HG03064 (cell line): ENCODE measurements around the gene RGL2.
"Not testable (repeated sequence)": the region's sequence is repeated elsewhere in the genome, so short reads cannot be mapped to it uniquely, and the experiment has no call there.

ENCODE experiments used
- ATAC-seq: cut with Tn5 transposase; IDR thresholded peaks from one replicate; pipeline ENCODE4 v1.9.1; 2021; ENCODE audit warnings: low read depth; ENCODE audit not compliant: unreplicated experiment

Gene RGL2

DNA sequence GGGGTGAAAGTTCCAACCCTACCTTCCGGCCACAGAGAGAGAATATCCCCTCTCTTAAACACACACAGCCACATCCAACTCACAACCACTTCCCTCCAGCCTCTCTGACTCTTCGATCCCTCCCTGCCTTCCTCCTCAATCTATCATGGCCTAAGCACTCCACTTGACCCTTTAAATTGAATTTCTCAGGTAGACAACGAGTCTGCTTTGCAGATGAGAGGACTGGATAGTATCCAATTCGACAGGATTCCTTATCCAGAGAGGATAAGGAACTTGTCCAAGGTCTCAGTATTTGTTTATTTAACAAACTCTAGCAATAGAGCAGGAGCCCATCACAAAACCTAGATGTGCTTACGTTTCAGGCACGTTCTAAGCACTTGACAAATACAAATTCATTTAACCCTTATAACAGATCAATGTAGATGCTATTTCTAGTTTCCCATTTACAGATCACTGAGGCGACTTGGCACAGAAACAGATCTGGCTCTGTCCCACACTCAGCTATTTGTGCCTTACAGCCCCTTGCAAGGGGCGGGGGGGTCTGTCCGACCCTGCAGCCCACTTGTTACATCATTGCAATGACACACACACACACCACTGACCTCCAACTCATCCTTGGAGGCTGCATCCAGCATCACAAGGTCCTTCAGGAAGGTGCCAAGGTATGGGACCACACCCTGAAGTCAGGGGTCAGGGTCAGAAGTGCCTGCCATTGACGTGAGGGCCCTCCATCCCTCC is 4.5 kb downstream of the RGL2 start:
- no peak for ATAC-seq

DNA sequence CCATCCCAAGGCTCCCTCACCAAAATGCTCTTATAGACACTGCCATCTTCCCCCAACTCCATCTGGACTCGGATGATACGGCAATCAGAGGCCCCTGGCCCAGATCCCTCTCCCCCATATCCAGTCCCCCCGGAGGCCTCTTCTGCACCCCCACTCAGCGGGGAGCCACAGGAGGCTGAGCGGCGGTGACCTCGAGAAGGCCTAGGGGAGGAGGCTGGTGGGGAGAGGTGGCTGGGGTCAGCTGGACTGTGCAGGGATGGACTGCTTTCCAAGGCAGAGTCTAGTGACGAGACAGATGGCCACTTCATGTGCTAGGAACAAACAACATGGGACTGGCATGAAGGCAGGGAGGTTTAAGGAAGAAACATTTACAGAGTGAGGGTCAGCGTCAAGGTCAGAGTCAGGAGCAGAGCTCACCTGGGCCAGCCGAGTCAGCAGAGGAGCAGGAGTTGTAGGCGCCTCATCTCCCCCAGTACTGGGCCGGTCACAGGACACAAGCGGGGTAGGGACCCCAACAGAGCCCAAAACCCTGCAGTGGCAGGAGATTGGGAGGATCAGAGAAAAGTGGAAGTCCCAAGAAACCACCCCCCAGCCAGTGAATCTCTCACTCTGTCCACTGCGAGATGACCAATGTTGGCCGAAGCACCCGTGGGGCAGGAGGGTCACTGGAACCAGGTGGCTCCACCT is 5.6 kb downstream of the RGL2 start:
- ATAC-seq, result no peak

DNA sequence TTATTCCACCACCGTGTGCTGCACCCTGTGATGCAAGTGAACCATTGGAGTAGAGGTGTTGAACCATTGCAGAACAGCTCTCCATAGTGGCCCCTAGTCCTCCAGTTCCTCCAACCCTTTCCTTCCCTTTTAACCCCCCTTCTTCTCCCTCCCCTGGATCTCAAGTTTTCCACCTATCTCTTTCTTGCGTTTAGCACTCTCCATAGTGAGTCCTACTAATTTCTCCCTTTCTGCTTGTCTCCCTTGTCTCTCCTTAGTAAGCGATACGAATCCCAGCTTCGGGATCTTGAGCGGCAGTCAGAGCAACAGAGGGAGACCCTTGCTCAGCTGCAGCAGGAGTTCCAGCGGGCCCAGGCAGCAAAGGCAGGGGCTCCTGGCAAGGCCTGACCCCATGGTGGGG is 8.3 kb downstream of the RGL2 start:
- ATAC-seq, result no peak

DNA sequence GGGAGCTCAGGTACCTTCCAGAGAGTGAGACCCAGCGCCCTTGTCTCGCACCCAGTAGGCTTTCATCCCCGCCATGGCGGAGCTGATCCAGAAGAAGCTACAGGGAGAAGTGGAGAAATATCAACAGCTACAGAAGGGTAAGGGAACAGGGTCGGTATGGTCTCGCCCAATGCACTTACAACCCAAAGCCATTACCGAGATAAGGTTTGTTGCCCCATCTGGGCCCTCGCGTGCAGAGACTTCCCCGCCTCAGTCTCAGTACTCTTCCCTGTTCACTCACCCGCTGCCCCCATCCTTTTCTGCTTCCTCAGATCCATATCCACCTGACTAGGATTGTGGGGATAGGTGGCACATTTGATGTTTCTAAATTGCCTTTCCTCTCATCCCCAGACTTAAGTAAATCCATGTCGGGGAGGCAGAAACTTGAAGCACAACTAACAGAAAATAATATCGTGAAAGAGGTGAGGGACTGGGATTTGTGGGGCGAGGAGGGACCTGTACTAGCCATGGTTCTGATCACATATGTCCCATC is 8.9 kb downstream of the RGL2 start:
- no peak for ATAC-seq

DNA sequence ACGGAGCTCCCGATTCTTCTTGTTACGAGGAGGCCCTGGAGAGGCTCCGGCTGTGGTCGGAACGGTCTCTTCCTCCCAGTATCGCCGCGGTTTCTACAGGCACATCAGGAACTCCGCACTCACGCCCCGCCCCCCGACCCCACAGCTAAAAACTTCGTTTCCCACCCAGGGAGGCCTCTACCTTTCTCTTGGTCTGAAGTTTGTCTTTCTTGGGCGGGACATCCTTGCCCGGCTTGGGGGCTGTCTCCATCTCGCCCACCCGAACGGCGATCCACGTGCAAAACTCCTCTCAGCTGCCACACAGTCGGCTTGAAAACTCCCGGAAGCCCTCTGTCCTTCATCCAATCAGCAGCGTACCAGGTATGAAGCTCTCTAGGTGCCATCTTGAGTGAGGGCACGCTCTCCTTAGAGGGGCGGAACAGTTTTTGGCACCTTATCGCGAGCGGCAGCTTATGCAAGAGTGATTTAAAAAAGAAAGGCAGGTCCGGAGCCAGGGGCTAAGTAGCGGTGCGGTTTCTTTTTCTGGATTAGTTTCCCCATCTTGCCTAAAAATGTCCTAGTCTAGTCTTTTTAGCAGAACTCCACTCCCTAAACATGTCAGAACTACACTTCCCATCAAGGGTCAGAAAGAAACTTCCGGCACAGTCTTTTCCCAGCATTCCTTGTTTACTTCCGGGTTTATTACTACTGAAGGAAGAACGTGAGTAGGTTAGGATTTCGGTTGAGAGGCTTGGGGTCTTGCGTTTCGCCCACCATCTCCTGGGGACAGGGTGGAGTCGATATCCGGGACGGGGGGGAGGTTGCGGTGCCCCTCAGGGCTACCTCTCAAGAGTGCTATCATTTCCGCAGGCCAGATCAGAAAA is 9.6 kb downstream of the RGL2 start, which contains the start of the genes PFDN6 and WDR46:
PFDN6 (plus strand) TSS at position 681 of the 863 bp plus-strand sequence. CDS start 256 bp downstream, outside the sequence.
WDR46 (minus strand) TSS at position 319 of the 863 bp plus-strand sequence; CDS start at position 250, 69 bp downstream.
- peak; percentile 65 for ATAC-seq

DNA sequence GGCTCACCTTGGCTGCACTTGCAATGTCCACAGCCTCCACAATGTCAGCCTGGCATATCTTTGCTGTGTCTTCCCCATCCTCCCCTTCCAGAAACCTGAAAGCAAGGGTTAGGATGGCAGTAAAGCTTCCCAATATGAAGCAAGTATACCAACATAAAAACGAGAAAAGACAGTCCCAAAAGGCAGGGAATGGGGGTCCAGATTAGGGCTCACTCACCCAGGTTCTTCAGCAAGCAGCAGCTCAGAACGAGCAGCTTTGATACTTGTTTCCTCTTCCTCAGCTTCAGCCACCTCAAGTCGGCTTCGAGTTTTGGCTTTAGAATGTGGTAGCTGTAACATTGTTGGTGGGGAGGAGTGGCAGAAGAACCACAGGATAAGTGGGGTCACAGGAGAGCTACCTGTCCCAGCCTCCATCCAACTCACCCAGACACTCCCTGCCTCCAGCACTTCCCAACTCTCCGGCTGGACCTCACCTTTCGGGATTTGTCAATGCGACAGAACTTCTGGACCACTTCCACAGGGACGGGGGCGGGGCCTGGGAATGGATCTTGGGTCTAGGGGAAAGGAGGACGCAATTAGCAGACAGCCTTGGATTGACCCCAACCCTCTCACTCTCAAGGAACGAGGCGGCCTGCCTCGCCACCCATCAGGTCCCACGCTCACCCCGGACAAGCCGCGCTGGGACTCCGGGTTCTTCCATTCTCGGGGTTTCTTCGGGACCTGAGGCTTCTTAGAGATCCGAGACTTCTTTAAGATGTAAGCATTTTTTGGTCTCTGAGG is 10.4 kb downstream of the RGL2 start:
- no peak for ATAC-seq

DNA sequence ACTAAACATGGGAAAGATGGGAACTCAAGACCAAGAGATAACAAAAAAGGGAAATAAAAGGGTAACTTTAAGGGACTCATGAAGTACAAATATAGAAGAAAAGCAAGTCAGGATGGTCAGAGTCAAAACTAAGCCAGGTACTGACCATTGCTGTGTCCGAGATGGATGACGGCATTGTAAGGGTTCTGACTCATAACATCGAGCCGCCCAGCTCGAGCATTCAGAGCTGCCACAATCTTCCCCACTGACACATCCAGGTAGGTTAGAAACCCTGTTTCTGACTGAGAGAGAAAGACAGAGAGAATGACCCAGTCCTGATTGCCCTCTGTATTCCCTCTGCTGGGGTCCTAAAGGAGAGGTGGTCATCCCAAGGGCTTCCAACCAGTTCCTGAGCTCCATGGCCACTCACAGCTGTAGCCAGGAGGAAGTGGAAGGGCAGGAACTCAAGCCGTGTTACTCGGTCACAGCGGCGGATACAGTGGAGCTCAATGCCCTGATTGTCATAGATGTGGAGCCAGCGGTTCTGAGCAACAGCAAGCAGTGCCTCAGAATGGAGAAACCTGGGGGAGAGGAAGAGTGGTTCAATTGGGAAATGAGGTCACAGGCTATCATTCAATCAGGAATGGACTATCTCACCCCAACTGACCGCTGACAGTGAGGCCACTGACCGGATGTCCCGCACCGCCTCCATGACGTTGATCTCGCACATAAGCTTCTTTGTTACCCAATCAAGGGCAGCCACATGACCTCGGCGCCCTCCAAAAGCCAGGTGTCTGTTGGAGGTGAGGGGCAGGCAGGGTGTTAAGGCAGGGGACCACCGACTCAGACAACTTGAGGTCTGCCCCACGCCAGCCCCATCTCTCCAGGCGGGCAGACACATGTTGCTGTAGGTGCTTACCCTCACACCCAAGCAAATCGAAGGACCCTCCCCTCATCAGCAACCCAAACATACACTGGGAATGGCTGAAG is 11.5 kb downstream of the RGL2 start:
- no peak for ATAC-seq

DNA sequence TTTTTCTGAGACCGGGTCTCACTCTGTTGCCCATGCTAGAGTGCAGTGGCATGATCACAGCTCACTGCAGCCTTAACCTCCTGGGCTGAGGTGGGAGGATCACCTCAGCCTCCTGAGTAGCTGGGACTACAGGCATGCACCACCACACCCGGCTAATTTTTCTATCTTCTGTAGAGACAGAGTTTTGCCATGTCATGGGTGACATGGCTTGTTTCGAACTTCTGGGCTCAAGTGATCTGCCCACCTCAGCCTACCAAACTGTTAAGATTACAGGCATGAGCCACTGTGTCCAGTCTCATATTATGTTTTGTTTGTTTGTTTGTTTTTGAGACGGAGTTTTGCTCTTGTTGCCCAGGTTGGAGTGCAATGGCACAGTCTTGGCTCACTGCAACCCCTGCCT is 13.5 kb downstream of the RGL2 start:
- ATAC-seq, result not testable (repeated sequence)

DNA sequence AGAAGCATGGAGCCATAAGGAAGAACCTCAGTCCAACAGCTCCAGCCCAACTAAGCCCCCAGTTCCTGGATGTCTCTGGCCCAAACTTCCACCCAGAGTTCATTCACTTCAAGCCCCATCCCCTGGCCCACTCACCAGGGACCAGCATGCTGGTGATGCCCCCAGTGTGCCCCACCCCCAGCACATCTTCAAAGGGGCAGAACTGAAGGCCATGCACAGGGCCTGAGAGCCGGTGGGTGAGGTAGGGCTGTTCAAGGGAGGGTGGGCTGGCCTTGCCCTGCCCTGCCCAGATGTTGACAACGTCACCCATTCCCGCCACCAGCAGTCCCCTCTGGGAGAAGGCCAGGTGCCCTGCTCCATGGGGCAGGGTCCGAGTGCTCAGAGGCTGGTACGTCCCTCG is 18.2 kb downstream of the RGL2 start:
- ATAC-seq, result no peak

DNA sequence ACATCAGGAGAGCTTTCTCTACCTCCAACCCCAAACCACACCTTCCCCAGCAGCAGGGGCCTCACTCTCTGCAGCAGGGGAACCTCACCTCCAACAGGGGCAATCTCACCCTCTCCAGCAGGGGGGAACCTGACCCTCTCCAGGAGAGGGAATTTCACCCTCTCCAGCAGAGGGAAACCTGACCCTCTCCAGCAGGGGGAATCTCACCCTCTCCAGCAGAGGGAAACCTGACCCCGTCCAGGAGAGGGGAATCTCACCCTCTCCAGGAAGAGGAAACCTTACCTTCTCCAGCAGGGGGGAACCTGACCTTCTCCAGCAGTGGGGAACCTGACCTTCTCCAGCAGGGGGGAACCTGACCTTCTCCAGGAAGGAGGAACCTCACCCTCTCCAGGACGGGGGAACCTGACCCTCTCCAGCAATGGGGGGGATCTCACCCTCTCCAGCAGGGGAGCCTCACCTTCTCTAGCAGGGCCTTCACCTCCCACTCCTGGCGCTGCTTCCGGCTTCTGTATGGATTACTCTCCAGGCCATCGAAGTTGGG is 18.7 kb downstream of the RGL2 start:
- no peak for ATAC-seq

DNA sequence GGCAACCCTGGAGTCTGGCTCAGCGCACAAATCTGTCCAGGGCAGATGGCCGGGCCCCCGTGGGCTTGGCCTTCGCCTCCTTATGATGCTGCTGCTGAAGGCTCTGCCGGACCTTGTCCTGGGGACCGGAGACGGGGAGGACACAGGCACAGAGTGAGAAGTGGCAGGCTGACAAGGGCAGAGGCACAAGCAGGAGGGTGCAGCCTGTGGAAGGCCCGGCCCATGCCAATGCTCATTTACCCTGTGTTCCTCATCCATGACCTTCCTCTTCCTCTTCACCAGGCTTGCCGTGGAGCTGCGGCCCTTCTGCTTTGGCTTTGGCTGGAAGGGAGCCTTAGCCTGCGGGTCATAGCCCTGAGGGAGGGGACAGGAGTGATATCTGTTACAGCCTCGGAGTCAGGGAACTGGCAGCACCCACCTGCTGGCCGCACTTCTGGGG is 19.5 kb downstream of the RGL2 start:
- ATAC-seq, result no peak

DNA sequence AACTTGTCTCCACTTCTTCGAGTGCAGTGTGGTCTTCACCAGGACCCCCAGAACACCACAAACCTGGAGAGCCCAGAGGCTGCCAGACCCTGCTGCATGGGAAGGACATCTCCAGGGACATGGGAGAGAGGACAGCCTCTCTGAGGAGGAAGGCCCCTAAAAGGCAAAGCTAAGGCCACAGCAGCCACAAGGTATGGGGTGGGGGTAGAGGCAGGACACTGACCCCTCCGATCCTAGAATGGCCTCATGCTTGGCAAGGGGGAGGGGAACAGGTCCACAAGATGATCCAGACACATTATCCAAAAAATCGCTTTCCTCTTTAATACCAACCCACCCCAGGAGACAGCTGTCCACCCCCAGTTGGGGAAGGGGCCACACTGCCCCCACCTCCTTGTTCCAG is 19.9 kb downstream of the RGL2 start:
- ATAC-seq, result no peak

DNA sequence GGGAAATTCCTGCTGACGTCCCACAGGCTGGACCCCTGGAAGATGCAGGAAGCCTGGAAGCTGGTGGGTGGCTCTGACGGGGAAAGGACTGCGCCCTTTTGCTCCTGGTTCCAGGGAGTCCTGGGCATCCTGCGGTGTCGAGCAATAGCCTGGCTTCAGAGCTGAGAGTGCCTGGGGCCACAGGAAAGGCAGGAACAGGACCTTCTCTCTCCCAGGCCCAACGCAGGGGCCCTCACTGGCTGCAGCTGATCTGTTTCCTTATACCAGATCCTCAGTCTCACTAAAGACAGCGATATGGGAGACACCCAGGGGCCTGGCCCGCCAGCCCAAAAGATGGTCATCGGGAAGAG is 20.4 kb downstream of the RGL2 start:
- ATAC-seq, result no peak

DNA sequence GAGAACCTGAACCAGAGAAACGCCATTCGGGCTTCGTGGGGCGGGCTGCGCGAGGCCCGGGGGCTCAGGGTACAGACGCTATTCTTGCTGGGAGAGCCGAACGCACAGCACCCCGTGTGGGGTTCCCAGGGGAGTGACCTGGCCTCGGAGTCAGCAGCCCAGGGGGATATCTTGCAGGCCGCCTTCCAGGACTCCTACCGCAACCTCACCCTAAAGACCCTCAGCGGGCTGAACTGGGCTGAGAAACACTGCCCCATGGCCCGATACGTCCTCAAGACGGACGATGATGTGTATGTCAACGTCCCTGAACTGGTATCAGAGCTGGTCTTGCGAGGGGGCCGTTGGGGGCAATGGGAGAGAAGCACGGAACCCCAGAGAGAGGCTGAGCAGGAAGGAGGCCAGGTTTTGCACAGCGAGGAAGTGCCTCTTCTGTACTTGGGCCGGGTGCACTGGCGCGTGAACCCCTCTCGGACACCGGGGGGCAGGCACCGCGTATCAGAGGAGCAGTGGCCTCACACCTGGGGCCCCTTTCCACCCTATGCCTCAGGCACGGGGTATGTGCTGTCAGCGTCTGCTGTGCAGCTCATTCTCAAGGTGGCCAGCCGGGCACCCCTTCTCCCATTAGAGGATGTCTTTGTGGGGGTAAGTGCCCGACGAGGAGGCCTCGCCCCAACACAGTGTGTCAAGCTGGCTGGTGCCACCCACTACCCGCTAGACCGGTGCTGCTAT is 20.9 kb downstream of the RGL2 start:
- ATAC-seq, result peak; percentile 6

DNA sequence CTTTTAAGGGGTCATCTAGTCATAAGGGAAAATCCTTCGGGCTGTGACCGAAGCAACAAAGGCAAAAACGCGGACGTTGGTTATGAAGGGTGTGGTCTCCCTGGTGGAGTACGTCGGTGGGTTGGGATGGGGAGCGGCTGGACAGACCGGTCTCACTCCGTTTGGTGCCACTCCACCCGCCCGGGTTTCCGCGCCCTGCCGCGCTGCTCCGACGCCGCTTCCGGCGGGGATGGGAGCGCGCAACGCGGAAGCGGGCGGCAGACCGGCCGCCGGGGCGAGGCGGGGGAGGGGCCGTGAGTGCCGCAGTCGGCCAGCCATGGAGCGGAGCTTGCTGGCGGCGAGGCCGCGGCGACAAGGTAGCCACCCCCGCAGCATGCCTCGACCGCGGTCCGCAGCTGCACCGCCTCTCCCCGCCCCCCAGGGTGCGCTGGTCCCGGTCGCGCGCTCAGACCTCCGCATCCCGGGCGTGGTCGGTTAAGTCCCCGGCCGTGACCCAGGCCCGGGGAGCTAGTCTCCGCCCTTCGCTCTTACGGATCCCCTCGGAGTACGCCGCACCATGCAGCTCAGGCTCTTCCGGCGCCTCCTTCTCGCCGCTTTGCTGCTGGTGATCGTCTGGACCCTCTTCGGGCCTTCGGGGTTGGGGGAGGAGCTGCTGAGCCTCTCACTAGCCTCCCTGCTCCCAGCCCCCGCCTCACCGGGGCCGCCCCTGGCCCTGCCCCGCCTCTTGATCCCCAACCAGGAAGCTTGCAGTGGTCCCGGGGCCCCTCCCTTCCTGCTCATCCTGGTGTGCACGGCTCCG is 21.7 kb downstream of the RGL2 start, which contains the start of gene B3GALT4:
B3GALT4 (plus strand) TSS at position 260 of the 799 bp plus-strand sequence; CDS start at position 557, 297 bp downstream.
- peak; percentile 48 for ATAC-seq

DNA sequence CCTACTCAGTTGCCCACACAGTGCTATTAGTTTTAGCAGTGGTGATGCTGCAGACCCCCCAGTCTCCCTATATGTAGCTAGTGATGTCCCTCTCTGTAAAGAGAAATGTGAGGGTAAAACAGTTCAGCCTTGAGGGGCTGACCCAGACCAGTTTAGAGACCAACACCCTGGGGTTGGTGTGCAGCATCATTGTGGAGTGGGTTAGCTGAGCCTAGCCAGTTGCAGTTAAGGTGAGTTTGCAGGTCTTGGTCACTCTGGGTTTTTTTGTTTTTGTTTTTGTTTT is 22.2 kb downstream of the RGL2 start:
- ATAC-seq, result no peak
